ENCODE results near the gene NUCKS1. TPM values are rescaled to one million over a fixed set of nuclear protein-coding genes. Genes with fewer than 3 reads are reported as not detected.
"Not testable (repeated sequence)": the region's sequence is repeated elsewhere in the genome, so short reads cannot be mapped to it uniquely, and the experiment has no call there.

The NUCKS1 gene
- total RNA-seq, 1 donor from 2014 or later, result 189 TPM

DNA sequence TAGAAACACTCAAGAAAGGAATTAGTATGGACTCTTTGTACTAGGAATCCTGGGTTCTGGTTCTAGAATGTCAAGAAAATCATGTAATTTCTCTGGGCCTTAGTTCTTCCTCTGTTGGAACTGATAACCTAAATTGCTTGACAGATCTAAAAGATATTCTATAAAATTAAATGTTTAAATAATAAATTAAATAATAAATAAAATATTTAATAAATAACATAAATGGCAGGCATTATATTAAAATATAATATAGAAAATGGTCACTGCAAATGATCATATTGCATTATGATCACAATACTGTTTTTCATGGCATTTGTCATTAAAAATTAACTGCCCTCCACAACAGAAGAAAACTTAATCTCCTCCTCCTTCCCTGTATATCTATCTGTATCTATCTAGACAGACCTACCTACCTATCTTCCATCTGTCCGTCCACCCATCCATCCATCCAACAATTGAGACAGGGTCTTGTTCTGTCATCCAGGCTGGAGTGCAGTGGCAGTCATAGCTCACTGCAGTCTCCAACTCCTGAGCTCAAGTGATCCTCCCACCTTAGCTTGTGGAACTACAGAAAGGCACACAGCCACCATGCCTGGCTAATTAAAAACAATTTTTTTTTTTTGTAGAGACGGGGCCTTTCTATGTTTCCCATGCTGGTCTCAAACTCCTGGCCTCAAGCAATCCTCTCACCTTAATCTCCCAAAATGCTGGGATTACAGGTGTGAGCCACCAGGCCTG is 16.4 kb downstream of the NUCKS1 start:
- DNase-seq (ENCODE audit: low spot score), result no peak

DNA sequence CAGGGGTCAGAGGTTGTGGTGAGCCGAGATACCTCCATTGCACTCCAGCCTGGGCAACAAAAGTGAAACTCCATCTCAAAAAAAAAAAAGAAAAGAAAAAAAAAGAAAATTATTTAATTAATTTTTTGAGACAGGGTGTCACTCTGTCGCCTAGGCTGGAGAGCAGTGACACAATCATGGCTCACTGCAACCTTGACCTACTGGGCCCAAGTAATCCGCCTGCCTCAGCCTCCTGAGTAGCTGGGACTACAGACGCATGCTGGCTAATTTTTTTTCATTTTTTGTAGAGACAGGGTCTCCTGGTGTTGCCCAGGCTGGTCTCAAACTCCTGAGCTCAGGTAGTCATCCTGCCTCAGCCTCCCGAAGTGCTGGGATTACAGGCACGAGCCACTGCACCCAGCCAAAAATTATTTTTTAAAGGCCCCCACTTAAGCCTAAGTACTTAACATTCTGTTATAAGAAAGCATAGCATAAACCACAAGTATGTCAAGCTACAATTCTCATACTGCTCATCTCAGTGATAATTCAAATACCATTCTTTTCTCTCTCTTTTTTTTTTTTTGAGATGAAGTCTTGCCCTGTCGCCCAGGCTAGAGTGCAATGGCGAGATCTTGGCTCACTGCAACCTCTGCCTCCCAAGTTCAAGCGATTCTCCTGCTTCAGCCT is 19.9 kb downstream of the NUCKS1 start:
- DNase-seq (ENCODE audit: low spot score), result no peak

DNA sequence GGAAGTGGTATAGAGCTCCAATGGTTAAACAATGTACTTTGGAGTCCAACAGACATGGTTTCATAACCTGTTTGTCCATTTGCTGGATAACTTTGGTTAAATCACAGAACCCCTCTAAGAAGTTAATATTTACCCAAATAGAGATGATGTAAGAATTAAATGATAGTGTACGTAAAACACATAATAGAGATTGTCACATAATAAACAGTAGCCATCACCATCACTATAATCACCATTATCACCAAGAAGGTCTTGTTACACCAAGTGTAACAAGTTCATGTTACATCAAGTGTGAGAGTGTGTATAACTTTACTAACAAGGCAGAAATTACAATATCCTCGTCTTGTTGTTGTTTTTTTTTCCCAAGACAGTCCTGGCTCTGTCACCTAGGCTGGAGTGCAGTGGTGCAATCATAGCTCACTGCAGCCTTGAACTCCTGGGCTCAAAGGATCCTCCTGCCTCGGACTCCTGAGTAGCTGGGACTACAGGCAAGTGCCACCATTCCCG is 23.3 kb downstream of the NUCKS1 start:
- no peak for DNase-seq (ENCODE audit: low spot score)

DNA sequence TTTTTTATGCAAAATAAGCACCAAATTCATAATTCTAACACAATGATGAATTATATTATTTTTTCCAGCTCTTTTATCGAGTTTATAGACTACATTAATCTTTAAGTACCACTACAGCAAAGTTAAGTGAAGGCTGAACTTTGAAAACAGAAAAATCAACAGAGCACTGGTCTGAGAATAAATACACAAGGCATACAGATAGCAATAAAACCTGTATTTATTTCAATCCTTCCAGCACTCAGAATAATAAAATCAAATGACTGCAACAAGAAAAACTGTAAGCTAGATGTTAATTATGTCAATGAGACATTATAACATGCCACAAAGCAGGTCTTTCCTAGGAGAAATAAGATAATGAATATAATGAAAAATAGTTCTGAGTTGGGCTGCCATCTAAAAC is 24.5 kb downstream of the NUCKS1 start:
- DNase-seq (ENCODE audit: low spot score), result no peak

GRCh38 chr1:205720740-205721139 is 29.2 kb downstream of the NUCKS1 start:
- DNase-seq (ENCODE audit: low spot score), result not testable (repeated sequence)

- DNase-seq (ENCODE audit: low spot score), result no peak
These were observed 30.2 kb downstream of the NUCKS1 start for GRCh38 chr1:205719762-205720161.

DNA sequence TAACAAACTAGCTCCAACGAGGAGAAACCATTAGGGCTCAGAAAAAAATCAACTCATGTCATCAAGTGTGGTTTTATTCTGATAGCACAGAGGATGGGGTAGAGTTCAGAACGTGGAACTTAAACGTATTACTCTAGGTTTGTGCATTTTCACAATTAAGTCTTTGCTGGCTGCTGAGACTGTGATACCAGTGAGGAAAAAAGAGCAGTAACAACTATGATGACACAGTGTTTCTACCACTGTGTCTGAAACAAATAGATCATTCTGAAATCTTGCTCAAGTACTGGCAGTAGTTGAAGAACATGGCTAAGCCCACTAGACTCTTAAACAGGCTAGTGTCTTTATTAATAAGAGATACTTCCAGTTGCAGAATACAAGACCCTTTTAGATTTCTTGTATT is 31.0 kb downstream of the NUCKS1 start:
- no peak for DNase-seq (ENCODE audit: low spot score)

DNA sequence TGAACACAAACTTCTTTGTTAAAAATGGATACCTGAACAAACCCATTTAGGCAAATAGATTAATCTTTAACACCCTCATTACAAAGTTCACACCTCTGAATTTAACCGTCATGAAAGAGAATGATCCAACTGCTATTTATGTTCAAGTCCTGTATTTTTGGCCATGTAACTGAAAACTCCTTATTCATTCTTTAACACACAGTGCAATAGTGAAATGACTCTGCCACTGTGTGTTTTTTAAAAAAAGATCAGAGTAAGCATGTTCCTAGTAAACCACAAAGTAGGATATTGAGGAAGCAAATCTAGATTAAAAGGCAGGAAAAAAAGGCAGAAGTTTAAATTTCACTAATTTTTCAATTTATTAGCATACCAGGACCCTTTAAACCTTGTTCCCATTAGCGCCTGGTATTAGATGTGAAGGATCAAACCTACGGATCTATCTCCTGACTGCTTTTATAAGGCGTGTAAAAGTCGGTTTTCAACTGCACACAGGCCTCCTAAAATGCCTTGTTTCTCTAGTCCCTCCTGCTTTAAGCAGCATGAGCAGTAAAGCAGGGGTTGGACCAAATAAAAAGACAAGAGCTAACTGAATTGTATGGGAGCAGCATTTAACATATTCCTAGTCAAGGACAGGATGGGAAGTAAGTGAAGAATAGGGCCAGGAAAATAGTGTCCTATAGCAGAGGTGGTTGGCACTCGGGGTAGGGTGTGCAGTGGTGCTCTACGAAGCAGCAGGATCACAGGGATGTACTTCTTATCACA is 33.4 kb downstream of the NUCKS1 start:
- DNase-seq (ENCODE audit: low spot score), result no peak

DNA sequence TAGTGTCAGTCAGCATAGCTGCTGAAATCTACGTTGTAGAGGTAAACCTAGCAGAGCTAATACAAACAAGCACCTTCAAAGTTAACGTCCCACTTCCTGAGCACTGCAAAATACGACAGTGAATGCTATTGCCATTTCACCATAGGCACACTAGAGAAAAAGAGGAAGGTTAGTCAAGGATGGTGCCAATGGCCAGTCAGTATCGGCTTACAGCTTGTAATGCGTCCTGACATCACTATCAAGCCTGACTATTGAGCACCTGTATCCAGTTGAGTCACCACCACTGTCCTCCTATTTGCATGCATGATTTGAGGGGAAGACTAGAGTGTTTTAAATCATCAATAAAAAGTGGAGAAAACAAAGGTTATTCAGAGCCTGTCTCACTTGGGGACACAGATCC is 34.4 kb downstream of the NUCKS1 start:
- no peak for DNase-seq (ENCODE audit: low spot score)

- DNase-seq (ENCODE audit: low spot score), result no peak
These were observed 35.1 kb downstream of the NUCKS1 start for GRCh38 chr1:205714906-205715246.

DNA sequence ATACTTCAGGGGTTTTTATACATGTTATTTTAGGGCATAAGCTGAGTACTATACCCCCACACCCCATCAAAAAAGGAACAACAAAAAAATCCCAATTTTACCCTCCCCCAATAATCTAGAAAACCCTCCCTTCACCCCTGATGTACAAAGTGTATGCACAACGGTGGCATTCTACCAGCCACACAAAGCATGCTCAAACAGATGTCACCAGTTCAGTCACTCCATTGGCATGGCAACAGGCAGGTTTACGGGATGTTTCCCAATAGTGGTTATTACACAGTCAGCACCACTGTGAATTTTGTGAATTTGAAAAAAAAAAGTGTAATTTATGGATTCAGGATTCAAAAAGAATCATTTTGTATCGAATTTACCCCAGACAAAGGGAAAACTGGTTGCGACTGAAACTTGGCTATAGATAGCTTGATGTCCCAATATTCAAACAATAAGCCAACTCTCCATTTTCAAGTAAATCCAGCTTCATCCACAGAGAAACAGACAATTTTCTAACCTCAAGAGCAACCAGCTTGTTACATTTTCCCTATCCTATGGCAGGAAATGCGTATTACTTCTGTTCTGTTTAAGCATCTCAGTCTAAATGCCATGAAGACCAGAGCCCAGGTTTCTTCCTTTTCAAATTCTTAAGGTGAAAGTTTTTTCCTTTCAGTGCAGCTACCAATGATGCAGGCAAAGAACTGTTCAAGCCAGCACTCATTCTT is 35.6 kb downstream of the NUCKS1 start:
- no peak for DNase-seq (ENCODE audit: low spot score)

DNA sequence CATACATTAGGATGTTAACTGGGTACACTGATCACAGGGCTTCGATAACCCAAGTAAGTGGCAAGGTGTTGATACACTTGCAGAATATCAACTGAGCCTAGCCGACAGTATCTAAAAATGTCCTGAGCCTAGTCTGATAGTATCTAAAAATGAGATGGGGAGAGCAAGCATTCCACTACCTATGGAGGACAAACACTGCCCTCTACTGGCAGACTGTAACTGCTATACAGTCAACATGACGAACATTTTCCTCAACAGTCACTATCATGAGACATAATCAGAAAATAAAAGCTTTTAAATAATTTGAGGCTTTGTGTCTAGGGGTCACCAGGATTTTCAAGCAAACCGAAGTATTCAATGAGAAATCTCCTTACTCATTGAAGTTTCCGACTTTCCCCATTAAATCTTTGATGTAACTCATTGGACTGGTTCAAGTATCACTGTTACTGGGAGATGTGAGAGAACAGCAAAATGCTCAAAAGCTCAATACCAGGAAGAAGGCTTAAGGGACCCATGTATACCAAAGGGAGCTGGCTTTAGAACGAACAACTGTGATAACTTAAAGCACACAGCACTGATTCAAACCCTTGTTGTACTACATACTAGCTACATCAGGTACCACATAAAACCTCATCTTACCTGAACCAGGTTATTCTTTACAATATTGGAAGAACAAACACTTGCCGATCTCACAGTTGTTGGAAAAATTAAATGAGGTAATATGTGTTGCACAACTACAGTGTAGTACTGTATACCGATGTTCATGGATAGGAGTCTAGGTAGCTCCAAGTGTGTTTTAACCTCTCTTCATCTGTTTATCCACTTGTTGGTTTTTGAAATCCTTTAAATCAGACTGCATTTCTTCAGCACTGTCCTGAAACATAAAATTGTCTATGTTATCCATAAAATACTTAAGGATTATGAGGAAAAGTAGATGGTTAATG is 38.6 kb downstream of the NUCKS1 start:
- DNase-seq (ENCODE audit: low spot score), result peak; percentile 72

DNA sequence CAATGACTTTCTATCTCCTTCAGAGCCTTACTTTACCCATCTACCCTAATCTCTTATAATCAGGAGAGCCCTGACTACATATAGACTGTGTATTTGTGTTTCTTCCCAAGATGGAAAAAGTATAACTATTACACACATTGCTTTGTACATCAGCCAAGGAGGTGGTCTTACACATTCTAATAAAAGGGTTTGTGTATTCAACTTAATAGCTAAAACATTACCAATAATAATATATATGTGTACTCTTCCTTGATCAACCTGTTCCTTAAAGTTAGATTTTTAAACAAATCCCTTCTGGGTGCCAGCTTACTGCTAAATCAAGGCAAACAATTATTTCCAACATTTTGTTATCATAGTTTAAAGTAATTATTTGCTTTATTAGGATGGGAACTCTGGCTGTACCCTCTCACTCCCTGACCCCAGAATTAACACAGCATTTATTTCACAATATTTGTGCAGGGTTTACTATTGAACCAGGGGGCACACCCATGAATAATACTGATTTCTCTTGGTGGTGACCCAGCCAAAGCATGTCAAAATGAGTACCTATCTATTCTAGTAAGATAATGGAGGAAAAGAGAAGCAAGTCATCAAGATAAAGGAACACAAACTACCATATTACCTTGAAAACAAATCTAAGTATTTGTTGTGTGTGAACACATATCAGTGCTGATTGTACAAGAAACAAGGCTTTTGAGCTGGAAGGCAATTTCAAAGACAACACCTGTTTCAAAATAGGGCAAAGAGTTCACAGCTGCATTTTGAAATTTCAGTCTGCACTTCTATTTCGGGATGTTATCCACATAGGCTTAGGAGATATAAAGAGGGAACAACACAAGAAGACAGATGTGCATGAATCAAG is 39.5 kb downstream of the NUCKS1 start:
- DNase-seq (ENCODE audit: low spot score), result no peak

- no peak for DNase-seq (ENCODE audit: low spot score)
These were observed 40.3 kb downstream of the NUCKS1 start for GRCh38 chr1:205709640-205710039.

GRCh38 chr1:205709059-205709398 is 41.0 kb downstream of the NUCKS1 start:
- no peak for DNase-seq (ENCODE audit: low spot score)

- no peak for DNase-seq (ENCODE audit: low spot score)
These were observed 43.1 kb downstream of the NUCKS1 start for GRCh38 chr1:205706601-205707502.

DNA sequence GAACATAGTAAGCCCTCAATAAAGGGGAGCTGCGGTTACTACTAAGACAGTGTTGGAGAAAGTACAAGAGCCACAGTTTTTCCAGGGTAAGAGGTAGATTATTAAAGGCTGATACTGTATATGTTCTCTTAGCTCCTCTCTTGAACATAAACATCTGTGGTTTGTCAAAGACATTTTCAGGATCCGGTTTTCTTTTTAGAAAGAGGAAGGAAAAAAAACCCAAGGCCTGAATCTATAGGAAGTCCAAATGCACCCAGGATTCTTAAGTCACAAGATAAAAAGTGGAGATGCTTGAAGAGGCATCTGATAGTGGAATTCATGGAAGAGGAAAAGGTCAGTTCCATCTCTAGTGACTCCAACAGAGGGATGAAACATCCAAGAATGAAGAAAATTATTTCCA is 45.1 kb downstream of the NUCKS1 start:
- no peak for DNase-seq (ENCODE audit: low spot score)

- DNase-seq (ENCODE audit: low spot score), result no peak
These were observed 46.9 kb downstream of the NUCKS1 start for GRCh38 chr1:205703072-205703471.

DNA sequence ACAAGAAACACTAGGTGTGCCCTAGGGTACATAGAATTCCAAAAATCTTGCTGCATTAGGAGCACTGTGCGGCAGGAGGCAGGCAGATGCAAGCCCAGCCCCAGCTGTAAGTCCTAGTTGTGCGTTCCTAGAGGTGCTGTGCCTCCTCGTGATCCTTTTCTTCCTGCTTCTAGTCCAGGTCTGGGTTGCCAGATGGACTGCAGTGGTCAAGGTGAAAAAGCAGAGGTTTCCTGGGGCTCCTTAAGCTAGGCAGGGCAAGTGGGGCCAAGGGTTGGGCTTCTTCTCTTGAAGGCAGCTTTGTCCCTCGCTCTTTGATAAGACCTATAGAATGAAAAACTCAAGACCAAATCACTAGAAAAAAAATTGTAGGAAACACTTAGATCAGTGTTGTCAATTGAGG is 48.1 kb downstream of the NUCKS1 start:
- DNase-seq (ENCODE audit: low spot score), result no peak

Data from ureter (tissue), 1 donor.